SK-N-SH (cell line): ENCODE results near the gene IGSF9. TPM values are rescaled to one million over a fixed set of nuclear protein-coding genes. Genes with fewer than 3 reads are reported as not detected.

Source experiments
- CTCF ChIA-PET: fragments of 300-600, 350-600 bp; formaldehyde crosslinking; extraction: SDS; loops from one replicate; lab custom pipeline; 2021; lab: Yijun Ruan, JAX
- POLR2A ChIA-PET: fragments of 350-600 bp; sonication (Branson Sonifier 250); formaldehyde crosslinking; extraction: SDS; loops from one replicate; lab custom pipeline; 2020; ENCODE audit warnings: antibody characterized with exemption, inconsistent platforms; lab: Yijun Ruan, JAX
- DNase-seq: peaks from one replicate; pipeline ENCODE4 v3.0.0; 2012
- H2AFZ ChIP-seq: fragments of 200-600 bp; sonication (generic); 2 replicates; pipeline ENCODE4 v1.8.1; 2016; ENCODE audit warnings: antibody characterized with exemption, mild to moderate bottlenecking, low read depth
- H3F3A ChIP-seq: fragments of 200-600 bp; sonication (generic); replicated peaks from 2 replicates; pipeline ENCODE3; 2016; ENCODE audit warnings: antibody characterized with exemption, mild to moderate bottlenecking; ENCODE audit not compliant: insufficient read depth
- H3K27ac ChIP-seq, 2 experiments: fragments of 200-500 bp in 1 of 2; fragments of 200-600 bp in 1 of 2; sonication (Bioruptor generic) in 1 of 2; sonication (generic), shearing (Covaris generic) in 1 of 2; 2 replicates each; pipeline versions ENCODE4 v1.5.1 to v1.6.1; 2014 to 2016; ENCODE audit warnings: low read depth in 2 of 2, inconsistent platforms in 1 of 2, low read length in 1 of 2, mild to moderate bottlenecking in 1 of 2, mixed read lengths in 1 of 2
- H3K27me3 ChIP-seq: fragments of 200-600 bp; sonication (generic), shearing (Covaris generic); 2 replicates; pipeline ENCODE4 v1.6.1; 2016; ENCODE audit warnings: mixed run types; ENCODE audit not compliant: insufficient read depth
- H3K36me3 ChIP-seq, 2 experiments: fragments of 200-500 bp in 1 of 2; fragments of 200-600 bp in 1 of 2; sonication (Bioruptor generic) in 1 of 2; sonication (generic) in 1 of 2; replicated peaks in 1 of 2; 2 replicates each; pipeline versions ENCODE3 to v1.5.1; 2014 to 2016; ENCODE audit warnings: low read length in 1 of 2, mild to moderate bottlenecking in 1 of 2; ENCODE audit not compliant: insufficient read depth in 2 of 2, control insufficient read depth in 1 of 2
- H3K4me1 ChIP-seq, 2 experiments: fragments of 200-500 bp in 1 of 2; fragments of 200-600 bp in 1 of 2; sonication (Bioruptor generic) in 1 of 2; sonication (generic), shearing (Covaris generic) in 1 of 2; 2 replicates each; pipeline versions ENCODE4 v1.5.1 to v1.6.1; 2014 to 2016; ENCODE audit warnings: low read depth in 1 of 2, low read length in 1 of 2, mixed run types in 1 of 2; ENCODE audit not compliant: insufficient read depth in 2 of 2, control insufficient read depth in 1 of 2
- H3K4me2 ChIP-seq: fragments of 200-600 bp; sonication (generic), shearing (Covaris generic); 2 replicates; pipeline ENCODE4 v1.6.1; 2017; ENCODE audit warnings: mixed run types
- H3K4me3 ChIP-seq, 2 experiments: fragments of 200-500 bp in 1 of 2; fragments of 200-600 bp in 1 of 2; sonication (Bioruptor generic) in 1 of 2; sonication (generic), shearing (Covaris generic) in 1 of 2; 2 replicates each; pipeline versions ENCODE4 v1.5.1 to v1.8.1; 2014 to 2016; ENCODE audit warnings: low read depth in 2 of 2, inconsistent platforms in 1 of 2, low read length in 1 of 2, mild to moderate bottlenecking in 1 of 2, mixed read lengths in 1 of 2, moderate library complexity in 1 of 2
- H3K79me2 ChIP-seq: fragments of 200-600 bp; sonication (generic); 2 replicates; pipeline ENCODE4 v1.8.1; 2017; ENCODE audit warnings: mild to moderate bottlenecking; ENCODE audit not compliant: insufficient read depth
- H3K9ac ChIP-seq: fragments of 200-600 bp; sonication (generic); 2 replicates; pipeline ENCODE4 v1.6.1; 2017; ENCODE audit warnings: mixed run types
- H3K9me2 ChIP-seq: fragments of 200-600 bp; sonication (generic); 2 replicates; pipeline ENCODE4 v1.6.1; 2017; ENCODE audit warnings: mixed run types
- H3K9me3 ChIP-seq: fragments of 200-600 bp; sonication (generic); 2 replicates; pipeline ENCODE4 v1.6.1; 2017; ENCODE audit warnings: mixed run types, mild to moderate bottlenecking, moderate library complexity
- H4K20me1 ChIP-seq: fragments of 200-600 bp; sonication (generic); 2 replicates; pipeline ENCODE4 v1.6.1; 2017; ENCODE audit warnings: mild to moderate bottlenecking, mixed run types; ENCODE audit not compliant: insufficient read depth
- EP300 ChIP-seq, 2 experiments: IDR thresholded peaks; 2 replicates each; pipeline versions ENCODE4 v1.4.0 to v1.6.1; 2012; ENCODE audit warnings: borderline replicate concordance in 1 of 2, low read depth in 1 of 2, low read length in 1 of 2
- FOXJ3 ChIP-seq: sonication (generic); formaldehyde crosslinking; IDR thresholded peaks from 2 replicates; pipeline ENCODE4 v1.5.1; 2020; ENCODE audit warnings: mild to moderate bottlenecking, missing genetic modification reagents
- JUND ChIP-seq: IDR thresholded peaks from 2 replicates; pipeline ENCODE4 v1.4.0; 2012
- MEF2A ChIP-seq: IDR thresholded peaks from 2 replicates; pipeline ENCODE4 v1.4.0; 2012; ENCODE audit warnings: low read depth, borderline replicate concordance
- POLR2AphosphoS5 ChIP-seq: IDR thresholded peaks from 2 replicates; pipeline ENCODE4 v1.6.1; 2012; ENCODE audit warnings: low read depth, low read length
- RCOR1 ChIP-seq: fragments of 150-350 bp; IDR thresholded peaks from 2 replicates; pipeline ENCODE4 v1.6.1; 2017; ENCODE audit warnings: antibody characterized with exemption, low read length
- RFX5 ChIP-seq: IDR thresholded peaks from 2 replicates; pipeline ENCODE4 v1.6.1; 2012; ENCODE audit warnings: mild to moderate bottlenecking, improper control_type of control experiment, low read length
- TCF12 ChIP-seq: IDR thresholded peaks from 2 replicates; pipeline ENCODE4 v1.4.0; 2012
- WGBS: methylation state at CpG from one replicate; pipeline ENCODE4 v1.1.6; 2017; ENCODE audit warnings: low lambda C conversion rate; 5-methylcytosine and 5-hydroxymethylcytosine counted together
- polyA plus RNA-seq, 3 experiments: library from polyadenylated mRNA; depleted of rRNA; stranded (reverse); fragments of >200 nt; gene quantifications; 2 replicates each; pipeline ENCODE4 v1.2.3, GENCODE V29; 2012
- TF ChIP-seq, protein P1 (sequence below): fragments of 200-600 bp; sonication (generic); IDR thresholded peaks from 2 replicates; pipeline ENCODE4 v1.6.1; 2017; ENCODE audit warnings: antibody characterized with exemption, mild to moderate bottlenecking, moderate library complexity
- TF ChIP-seq, protein P2 (sequence below): IDR thresholded peaks from 2 replicates; pipeline ENCODE4; 2012
- TF ChIP-seq, protein P3 (sequence below): IDR thresholded peaks from 2 replicates; pipeline ENCODE4 v1.6.1; 2012; ENCODE audit warnings: mild to moderate bottlenecking, low read depth, low read length, moderate library complexity

Gene IGSF9
- polyA plus RNA-seq, 1 of the 3 experiments (the other 2 are of a cell fraction) = 2.4 TPM

DNA sequence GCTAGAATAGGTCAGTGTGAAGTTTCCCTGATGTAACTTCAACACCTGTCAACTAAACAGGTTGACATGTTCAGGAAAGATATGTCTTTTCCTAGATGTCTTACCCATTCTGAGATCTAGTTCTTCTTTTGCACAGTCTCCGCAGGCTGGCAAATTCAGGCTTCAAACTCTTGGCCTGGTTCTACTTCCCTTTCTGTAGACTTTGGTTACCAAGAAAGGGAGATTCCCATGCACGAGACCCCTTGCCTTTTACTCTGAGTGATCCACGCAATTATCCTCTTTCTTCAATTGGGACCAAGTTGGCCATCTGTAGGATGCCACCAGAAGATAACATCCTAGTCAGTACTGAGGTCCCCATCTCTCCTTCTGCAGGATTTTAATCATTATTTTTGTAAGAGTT lies 47.5 kb downstream of the IGSF9 start (continued):
- TF ChIP-seq, protein P1, sequence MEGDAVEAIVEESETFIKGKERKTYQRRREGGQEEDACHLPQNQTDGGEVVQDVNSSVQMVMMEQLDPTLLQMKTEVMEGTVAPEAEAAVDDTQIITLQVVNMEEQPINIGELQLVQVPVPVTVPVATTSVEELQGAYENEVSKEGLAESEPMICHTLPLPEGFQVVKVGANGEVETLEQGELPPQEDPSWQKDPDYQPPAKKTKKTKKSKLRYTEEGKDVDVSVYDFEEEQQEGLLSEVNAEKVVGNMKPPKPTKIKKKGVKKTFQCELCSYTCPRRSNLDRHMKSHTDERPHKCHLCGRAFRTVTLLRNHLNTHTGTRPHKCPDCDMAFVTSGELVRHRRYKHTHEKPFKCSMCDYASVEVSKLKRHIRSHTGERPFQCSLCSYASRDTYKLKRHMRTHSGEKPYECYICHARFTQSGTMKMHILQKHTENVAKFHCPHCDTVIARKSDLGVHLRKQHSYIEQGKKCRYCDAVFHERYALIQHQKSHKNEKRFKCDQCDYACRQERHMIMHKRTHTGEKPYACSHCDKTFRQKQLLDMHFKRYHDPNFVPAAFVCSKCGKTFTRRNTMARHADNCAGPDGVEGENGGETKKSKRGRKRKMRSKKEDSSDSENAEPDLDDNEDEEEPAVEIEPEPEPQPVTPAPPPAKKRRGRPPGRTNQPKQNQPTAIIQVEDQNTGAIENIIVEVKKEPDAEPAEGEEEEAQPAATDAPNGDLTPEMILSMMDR = no peak
- no peak for TF ChIP-seq MEF2A

DNA sequence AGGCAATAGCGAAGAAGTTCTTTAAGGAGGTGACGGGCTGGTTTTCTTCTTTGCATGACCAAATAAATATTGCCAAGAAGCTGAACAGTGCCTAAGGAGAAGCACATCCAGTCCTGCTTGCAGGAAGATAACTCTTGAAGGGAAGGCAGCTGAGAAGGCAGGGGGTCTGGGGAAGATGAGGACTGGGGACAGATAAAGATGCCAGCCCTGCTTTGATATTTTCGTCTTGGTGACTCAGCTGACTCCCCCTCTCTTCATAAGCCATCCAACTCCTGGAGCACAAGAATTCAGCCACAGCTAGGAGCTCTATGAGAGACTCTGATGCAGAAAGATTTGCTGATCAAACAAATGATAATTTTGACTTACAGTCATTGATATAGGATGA lies 48.9 kb downstream of the IGSF9 start:
- ChIA-PET POLR2A (no interaction called here), CTCF (interaction anchor here (14.6 kb wide), 1 partner anchor 100 kb away, joined by 533 read pairs; the partner anchor contains the start of gene FCRL6)
- Histone ChIP-seq H3K4me3 (no peak overlapping the region), H4K20me1 (no peaks in the 10 kb centered on the region), H3K9ac (no peak overlapping the region), H3K4me2 (peak overlapping the region; percentile 31; the same call in 1 of the 2 replicates), H2AFZ (no peak overlapping the region), H3K9me2 (no peaks in the 10 kb centered on the region), H3F3A (no peaks in the 10 kb centered on the region), H3K27me3 (no peaks in the 10 kb centered on the region), H3K36me3 (no peaks in the 10 kb centered on the region), H3K4me1 (0 out of 4 replicates have a peak, but pooled peaks cover 0 to 7% of the 10 kb centered on the region in 2 experiments), H3K79me2 (no peaks in the 10 kb centered on the region), H3K27ac (peak overlapping the region in 1 of 2 experiments; percentile 36; a peak in 1 of 4 replicates)
- DNase-seq = no peak
- 75% methylated on average over 3 of the region's 3 CpGs for WGBS
- TF ChIP-seq RFX5 = no peak
- TF ChIP-seq, protein P2, sequence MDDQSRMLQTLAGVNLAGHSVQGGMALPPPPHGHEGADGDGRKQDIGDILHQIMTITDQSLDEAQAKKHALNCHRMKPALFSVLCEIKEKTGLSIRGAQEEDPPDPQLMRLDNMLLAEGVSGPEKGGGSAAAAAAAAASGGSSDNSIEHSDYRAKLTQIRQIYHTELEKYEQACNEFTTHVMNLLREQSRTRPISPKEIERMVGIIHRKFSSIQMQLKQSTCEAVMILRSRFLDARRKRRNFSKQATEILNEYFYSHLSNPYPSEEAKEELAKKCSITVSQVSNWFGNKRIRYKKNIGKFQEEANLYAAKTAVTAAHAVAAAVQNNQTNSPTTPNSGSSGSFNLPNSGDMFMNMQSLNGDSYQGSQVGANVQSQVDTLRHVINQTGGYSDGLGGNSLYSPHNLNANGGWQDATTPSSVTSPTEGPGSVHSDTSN = no peak
- TF ChIP-seq JUND = no peak
- no peak for TF ChIP-seq MEF2A
- TF ChIP-seq RCOR1 = no peak
- TF ChIP-seq TCF12 = no peak
- TF ChIP-seq, protein P3, sequence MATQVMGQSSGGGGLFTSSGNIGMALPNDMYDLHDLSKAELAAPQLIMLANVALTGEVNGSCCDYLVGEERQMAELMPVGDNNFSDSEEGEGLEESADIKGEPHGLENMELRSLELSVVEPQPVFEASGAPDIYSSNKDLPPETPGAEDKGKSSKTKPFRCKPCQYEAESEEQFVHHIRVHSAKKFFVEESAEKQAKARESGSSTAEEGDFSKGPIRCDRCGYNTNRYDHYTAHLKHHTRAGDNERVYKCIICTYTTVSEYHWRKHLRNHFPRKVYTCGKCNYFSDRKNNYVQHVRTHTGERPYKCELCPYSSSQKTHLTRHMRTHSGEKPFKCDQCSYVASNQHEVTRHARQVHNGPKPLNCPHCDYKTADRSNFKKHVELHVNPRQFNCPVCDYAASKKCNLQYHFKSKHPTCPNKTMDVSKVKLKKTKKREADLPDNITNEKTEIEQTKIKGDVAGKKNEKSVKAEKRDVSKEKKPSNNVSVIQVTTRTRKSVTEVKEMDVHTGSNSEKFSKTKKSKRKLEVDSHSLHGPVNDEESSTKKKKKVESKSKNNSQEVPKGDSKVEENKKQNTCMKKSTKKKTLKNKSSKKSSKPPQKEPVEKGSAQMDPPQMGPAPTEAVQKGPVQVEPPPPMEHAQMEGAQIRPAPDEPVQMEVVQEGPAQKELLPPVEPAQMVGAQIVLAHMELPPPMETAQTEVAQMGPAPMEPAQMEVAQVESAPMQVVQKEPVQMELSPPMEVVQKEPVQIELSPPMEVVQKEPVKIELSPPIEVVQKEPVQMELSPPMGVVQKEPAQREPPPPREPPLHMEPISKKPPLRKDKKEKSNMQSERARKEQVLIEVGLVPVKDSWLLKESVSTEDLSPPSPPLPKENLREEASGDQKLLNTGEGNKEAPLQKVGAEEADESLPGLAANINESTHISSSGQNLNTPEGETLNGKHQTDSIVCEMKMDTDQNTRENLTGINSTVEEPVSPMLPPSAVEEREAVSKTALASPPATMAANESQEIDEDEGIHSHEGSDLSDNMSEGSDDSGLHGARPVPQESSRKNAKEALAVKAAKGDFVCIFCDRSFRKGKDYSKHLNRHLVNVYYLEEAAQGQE = no peak
- no peak for TF ChIP-seq FOXJ3 (CRISPR knock-in tag)
- no peak for TF ChIP-seq POLR2AphosphoS5
- TF ChIP-seq EP300 (IDR thresholded peaks at IDR 0.05; ENCODE audit: borderline replicate concordance in 1 of 2, low read depth in 1 of 2, low read length in 1 of 2) = no peak
- TF ChIP-seq, all 33 proteins: peak for 0
- H3K9me3 ChIP-seq = no peaks in the 10 kb centered on the region
